NCI-H526 treated with DMSO at 0.1 percent for 48 hours (cell line): ENCODE results near the gene VEPH1.

Source experiments
- DNase-seq: peaks from one replicate; lab custom pipeline; 2025; lab: John Stamatoyannopoulos, UW

Gene VEPH1

GRCh38 chr3:157523814-157524213, 20.6 kb upstream of the VEPH1 start:
- no peak for DNase-seq

DNA sequence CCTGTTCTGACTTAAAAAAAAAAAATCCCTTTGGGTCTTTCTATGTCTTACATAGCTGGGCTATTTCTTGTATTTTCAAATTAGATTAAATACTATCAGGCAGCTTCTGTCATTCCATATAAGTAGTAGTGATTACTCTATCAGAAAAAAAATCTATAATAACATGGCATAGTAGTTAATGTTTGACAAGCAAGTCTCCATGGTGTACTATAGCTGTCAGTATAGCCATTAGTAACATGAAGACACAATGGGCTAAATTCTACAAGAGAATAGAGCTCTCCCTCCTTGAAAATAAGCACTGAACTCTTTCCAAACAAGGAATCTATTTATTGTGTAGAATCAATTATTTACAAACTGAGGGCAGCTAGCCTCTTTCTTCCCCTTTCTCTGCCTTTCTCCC, 19.4 kb upstream of the VEPH1 start:
- no peak for DNase-seq

- no peak for DNase-seq
Observed at GRCh38 chr3:157520485-157521150, 17.4 kb upstream of the VEPH1 start.

DNA sequence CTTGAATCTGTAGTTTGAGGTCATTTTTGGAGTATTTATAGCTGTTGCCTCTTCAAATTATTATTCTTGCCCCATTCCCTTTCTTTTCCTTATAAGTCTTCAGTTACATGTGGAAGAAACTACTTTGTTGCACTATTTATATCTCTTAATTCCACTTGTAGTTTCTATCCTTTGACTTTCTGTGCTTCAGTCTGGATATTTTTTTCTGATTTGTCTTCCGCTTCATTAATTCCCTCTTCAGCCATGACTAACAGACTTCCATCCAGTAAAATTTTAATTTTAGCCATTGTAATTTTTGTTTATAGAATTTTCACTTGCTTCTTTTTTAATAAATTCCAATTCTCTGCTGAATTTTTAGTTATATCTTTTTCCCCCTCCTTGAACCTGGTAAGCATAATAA, 15.7 kb upstream of the VEPH1 start:
- DNase-seq, result no peak

- no peak for DNase-seq
Observed at GRCh38 chr3:157516928-157517327, 13.7 kb upstream of the VEPH1 start.

DNA sequence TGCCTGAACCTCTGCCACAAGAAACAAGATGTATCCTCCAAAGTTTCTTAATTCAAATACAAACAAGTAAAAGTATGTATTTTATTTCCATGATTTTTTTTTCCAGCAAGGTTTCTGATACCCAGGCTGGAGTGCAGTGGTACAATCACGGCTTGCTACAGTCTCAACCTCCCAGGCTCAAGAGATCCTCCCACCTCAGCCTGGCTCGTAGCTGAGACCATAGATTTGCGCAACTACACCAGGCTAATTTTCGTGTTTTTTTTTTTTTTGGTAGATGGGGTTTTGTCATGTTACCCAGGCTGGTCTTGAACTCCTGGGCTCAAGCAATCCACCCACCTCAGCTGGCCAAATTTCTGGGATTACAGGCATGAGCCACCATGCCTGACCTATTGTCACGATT, 12.2 kb upstream of the VEPH1 start:
- DNase-seq, result no peak

DNA sequence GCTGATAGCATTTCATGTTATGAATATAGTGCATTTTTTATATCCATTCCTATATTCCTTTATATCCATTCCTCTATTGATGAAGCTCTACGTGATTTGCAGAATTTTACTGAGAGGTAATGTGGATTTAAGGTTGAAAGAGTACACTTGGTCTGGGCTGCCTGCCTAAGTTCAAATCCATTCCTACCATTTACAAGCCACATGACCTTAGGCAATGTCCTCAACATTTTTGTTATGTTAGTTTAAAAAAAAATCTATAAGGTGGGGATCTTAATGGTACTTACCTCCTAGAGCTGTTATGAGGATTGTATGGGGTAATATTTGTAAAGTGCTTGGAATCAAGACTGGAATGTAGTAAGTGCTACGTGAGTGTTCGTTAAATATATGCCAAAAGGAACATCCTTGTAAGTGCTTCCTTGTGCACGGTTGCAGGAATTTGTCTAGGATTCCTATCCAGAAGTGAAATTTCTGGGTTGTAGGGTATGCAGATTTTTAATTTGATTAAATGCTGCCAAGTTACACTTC, 11.2 kb upstream of the VEPH1 start:
- no peak for DNase-seq

GRCh38 chr3:157513585-157513984, 10.4 kb upstream of the VEPH1 start:
- no peak for DNase-seq

GRCh38 chr3:157512534-157512933, 9.3 kb upstream of the VEPH1 start:
- DNase-seq, result no peak

DNA sequence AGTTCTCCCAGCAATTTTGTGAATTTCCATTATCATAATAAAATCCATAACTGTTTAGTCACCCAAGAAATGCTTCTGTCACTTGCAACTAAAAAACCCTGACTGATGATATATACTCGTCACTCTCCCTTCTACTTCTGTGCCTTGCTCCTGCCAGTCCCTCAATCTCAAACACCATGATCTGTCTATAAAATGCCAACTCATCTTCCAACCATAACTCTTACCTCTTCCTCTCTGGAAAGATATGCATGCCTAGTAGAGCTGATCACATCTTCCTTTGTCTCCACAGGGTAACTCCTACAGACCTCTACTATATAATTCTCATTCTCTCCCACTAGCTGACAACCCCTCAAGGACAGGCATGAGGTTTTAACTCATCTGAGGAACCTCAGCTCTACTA, 5.2 kb upstream of the VEPH1 start:
- no peak for DNase-seq

GRCh38 chr3:157501863-157502262, 1.4 kb downstream of the VEPH1 start:
- no peak for DNase-seq

GRCh38 chr3:157500232-157500631, 3.0 kb downstream of the VEPH1 start:
- DNase-seq, result peak; percentile 17

DNA sequence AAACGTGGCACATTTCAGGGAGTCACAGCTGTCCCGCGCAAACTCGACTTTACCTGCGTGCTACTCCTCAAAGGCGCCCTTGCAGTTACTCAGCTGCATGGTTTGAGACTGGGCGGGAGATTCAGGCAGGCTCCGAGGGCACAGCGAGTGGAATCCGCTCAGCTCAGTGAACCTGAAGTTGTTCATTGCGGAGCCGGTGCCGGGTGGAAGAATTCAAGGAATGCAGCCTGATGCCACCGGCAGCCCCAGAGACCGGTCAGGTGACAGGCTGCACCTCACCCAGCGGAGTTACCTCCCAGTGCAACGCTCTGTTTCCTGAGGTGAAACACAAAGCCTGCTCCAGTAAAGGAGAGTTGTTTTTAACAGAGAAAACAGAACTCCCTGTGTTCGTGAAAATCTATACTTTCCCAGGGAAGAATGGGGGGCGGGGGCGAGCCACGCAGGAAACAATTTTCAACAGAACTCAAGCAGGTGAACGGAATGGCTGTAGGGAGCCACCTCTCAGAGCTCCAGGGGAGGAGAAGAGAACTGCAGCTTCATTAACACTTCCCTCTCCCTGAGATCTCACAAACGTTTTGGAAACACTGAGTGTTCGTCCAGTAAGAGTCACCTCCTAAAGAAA, 3.8 kb downstream of the VEPH1 start:
- peak; percentile 40 for DNase-seq

GRCh38 chr3:157498371-157498770, 4.8 kb downstream of the VEPH1 start:
- no peak for DNase-seq

DNA sequence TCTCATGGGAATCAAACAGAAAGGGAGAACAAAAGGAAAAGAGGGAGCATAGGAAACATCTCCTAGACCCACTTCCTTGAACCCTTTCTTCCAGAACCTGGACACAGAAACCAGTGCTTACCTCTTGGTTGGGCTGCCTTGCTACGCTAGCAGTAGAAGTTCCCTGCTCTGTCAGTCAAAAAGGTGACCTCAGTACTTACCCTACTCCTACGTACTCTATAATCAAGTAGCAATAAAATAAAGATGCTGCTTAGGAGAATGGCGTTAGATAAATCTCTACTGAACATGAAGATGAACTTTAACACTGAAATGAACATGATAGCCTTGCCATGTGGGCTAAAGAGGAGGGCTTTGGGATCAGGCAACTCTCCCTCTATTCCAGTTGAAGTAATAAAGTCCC, 7.4 kb downstream of the VEPH1 start:
- no peak for DNase-seq

DNA sequence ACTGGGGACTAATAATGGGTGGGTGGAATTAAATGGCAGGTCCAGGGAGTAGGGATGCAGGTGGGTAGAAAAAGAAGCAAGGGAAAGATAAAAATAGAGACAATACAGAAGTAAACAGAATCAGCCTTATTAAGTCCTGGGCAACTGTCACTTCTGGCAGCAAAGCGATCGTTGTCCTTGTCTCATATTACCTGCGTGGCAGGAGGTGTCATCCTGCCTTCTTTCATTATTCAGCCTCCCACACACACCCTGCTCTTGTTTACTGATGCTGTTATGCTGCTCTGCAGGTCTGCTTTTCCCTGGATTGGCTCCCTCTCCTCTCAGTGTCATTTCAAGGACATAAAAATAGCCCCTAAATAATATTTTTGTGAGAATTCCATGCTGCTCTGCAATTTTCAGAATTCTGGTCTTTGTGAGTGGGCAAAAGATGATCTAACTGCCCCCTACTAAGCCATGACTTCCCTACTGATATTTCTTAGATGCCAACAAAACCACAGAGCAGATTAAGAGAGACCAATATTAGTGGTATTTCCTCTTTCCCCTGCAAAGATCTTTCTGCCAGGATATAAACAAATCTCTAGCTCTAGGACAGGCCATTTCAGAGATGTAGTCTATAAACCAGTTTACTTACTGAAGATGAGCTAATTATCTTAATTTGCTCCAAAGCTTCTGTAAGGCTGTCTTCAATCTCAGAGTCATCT, 8.5 kb downstream of the VEPH1 start:
- no peak for DNase-seq

- DNase-seq, result peak; percentile 26
Observed at GRCh38 chr3:157493627-157494550, 9.3 kb downstream of the VEPH1 start.

GRCh38 chr3:157491136-157491535, 12.1 kb downstream of the VEPH1 start:
- DNase-seq, result no peak

- no peak for DNase-seq
Observed at GRCh38 chr3:157488144-157488543, 15.1 kb downstream of the VEPH1 start.

- no peak for DNase-seq
Observed at GRCh38 chr3:157487339-157487738, 15.9 kb downstream of the VEPH1 start.

DNA sequence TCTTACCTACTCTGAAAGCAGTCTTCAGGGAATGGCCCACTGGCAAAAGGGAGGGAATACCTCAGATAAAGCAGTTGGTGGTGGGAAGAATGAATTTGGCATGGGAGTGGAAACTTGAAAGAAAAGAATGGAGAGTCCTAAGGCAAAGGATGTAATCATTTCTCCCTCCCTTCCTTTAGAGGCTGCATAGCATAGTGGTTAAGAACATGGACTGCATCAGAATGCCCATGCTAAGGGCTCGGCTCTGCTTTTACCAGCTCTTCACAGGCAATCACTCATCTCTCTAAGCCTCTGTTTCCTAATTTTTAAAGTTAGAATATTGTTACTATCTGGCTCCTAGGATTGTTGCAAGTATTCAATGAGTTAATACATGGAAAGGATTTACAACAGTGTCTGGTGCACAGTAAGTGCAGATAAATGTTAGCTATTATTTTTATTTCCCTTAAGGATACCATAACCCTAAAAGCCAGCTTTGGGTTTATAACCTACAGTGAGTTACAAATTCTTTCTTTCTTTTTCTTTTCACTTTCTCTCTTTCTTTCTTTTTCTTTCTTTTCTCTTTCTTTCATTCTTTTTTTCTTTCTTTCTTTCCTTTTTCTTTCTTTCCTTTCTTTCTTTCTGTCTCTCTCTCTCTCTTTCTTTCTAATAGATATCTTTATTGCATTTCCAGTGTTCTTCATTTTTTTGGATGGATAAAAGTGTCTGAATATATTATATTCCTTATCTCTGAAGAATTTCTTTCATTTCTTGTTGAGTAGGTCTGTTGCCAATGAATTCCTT, 23.6 kb downstream of the VEPH1 start:
- no peak for DNase-seq
